Fibroblast of lung (primary cell): ENCODE data around the gene NOS1AP. TPM values are rescaled to one million over a fixed set of nuclear protein-coding genes. Genes with fewer than 3 reads are reported as not detected.

ENCODE experiments used
- DNase-seq, 2 donors: peaks; one replicate each; pipeline versions ENCODE4 v3.0.0 to v3.0.0-alpha.2; 2010; ENCODE audit warnings: low read depth in 2 of 2
- H2AFZ ChIP-seq: 2 replicates; pipeline ENCODE4 v1.5.1; 2012; ENCODE audit warnings: low read length, control low read depth, inconsistent platforms
- H3K27ac ChIP-seq: 2 replicates; pipeline ENCODE4 v1.5.1; 2011; ENCODE audit warnings: low read length, control low read depth; ENCODE audit not compliant: insufficient read depth
- H3K27me3 ChIP-seq: 2 replicates; pipeline ENCODE4 v1.5.1; 2011; ENCODE audit warnings: mild to moderate bottlenecking, low read length; ENCODE audit not compliant: control insufficient read depth, insufficient read depth
- H3K36me3 ChIP-seq: 2 replicates; pipeline ENCODE4 v1.5.1; 2011; ENCODE audit warnings: low read length; ENCODE audit not compliant: control insufficient read depth, insufficient read depth
- H3K4me1 ChIP-seq: 2 replicates; pipeline ENCODE4 v1.5.1; 2011; ENCODE audit warnings: low read length; ENCODE audit not compliant: control insufficient read depth, insufficient read depth; ENCODE audit errors: extremely low read depth
- H3K4me2 ChIP-seq: 2 replicates; pipeline ENCODE4 v1.5.1; 2011; ENCODE audit warnings: low read length, control low read depth; ENCODE audit not compliant: insufficient read depth; ENCODE audit errors: extremely low read depth
- H3K4me3 ChIP-seq, 4 experiments: fragments of 200-600 bp in 1 of 4; sonication (generic) in 1 of 4; replicated peaks in 1 of 4; 2 replicates each; pipeline ENCODE4 v1.5.1; 2011 to 2016; ENCODE audit warnings: low read length in 4 of 4, low read depth in 3 of 4, mild to moderate bottlenecking in 3 of 4, control low read depth in 2 of 4, inconsistent platforms in 1 of 4, mixed read lengths in 1 of 4; ENCODE audit not compliant: insufficient read depth in 1 of 4; ENCODE audit errors: control extremely low read depth in 1 of 4
- H3K79me2 ChIP-seq: 2 replicates; pipeline ENCODE4 v1.5.1; 2012; ENCODE audit warnings: mild to moderate bottlenecking, low read length, inconsistent platforms; ENCODE audit not compliant: control insufficient read depth, insufficient read depth
- H3K9ac ChIP-seq: 2 replicates; pipeline ENCODE4 v1.5.1; 2011; ENCODE audit warnings: mild to moderate bottlenecking, low read length, control low read depth; ENCODE audit not compliant: insufficient read depth
- H3K9me3 ChIP-seq: 2 replicates; pipeline ENCODE4 v1.5.1; 2012; ENCODE audit warnings: low read depth, low read length; ENCODE audit not compliant: control insufficient read depth, insufficient read depth
- H4K20me1 ChIP-seq: 2 replicates; pipeline ENCODE4 v1.5.1; 2011; ENCODE audit warnings: low read length; ENCODE audit not compliant: control insufficient read depth, insufficient read depth; ENCODE audit errors: extremely low read depth
- EZH2 ChIP-seq: IDR thresholded peaks from 2 replicates; pipeline ENCODE4 v1.5.1; 2012; ENCODE audit warnings: low read length, control low read depth, mild to moderate bottlenecking; ENCODE audit errors: missing control alignments
- polyA plus RNA-seq, 2 donors: library from polyadenylated mRNA; depleted of rRNA in 1 of 2; stranded (reverse) in 1 of 2; unstranded in 1 of 2; fragments of >200 nt; gene quantifications; 2 replicates each; pipeline ENCODE4 v1.2.1, GENCODE V29; 2011 to 2012; ENCODE audit warnings: missing spikeins in 1 of 2
- total RNA-seq: library from RNA; depleted of rRNA; stranded (reverse); fragments of >200 nt; gene quantifications from 2 replicates; pipeline ENCODE4 v1.2.1, GENCODE V29; 2014
- TF ChIP-seq, protein P1 (sequence below), 2 donors: IDR thresholded peaks in 1 of 2; conservative IDR thresholded peaks in 1 of 2; 1 replicate in 1 of 2; 2 replicates in 1 of 2; pipeline ENCODE4 v1.5.1; 2011 to 2012; ENCODE audit warnings: low read length in 2 of 2, control low read depth in 1 of 2, inconsistent platforms in 1 of 2, low read depth in 1 of 2, mild to moderate bottlenecking in 1 of 2

NOS1AP gene
- total and polyA plus RNA-seq, 2 donors (not counting 1 experiment from before 2014, with no cell fraction given): 0.14 to 0.17 TPM

- TF ChIP-seq, protein P1, sequence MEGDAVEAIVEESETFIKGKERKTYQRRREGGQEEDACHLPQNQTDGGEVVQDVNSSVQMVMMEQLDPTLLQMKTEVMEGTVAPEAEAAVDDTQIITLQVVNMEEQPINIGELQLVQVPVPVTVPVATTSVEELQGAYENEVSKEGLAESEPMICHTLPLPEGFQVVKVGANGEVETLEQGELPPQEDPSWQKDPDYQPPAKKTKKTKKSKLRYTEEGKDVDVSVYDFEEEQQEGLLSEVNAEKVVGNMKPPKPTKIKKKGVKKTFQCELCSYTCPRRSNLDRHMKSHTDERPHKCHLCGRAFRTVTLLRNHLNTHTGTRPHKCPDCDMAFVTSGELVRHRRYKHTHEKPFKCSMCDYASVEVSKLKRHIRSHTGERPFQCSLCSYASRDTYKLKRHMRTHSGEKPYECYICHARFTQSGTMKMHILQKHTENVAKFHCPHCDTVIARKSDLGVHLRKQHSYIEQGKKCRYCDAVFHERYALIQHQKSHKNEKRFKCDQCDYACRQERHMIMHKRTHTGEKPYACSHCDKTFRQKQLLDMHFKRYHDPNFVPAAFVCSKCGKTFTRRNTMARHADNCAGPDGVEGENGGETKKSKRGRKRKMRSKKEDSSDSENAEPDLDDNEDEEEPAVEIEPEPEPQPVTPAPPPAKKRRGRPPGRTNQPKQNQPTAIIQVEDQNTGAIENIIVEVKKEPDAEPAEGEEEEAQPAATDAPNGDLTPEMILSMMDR (conservative IDR thresholded peaks at IDR 0.05 in 1 of 2, IDR thresholded peaks at IDR 0.05 in 1 of 2; ENCODE audit: low read depth in 1 of 2, low read length in 2 of 2): no peak
- TF ChIP-seq EZH2: no peak
- DNase-seq: no peak
- H3K4me1 ChIP-seq: no peaks in the 10 kb centered on the region
Observed at GRCh38 chr1:162258394-162258793, 188.9 kb downstream of the NOS1AP start.

DNA sequence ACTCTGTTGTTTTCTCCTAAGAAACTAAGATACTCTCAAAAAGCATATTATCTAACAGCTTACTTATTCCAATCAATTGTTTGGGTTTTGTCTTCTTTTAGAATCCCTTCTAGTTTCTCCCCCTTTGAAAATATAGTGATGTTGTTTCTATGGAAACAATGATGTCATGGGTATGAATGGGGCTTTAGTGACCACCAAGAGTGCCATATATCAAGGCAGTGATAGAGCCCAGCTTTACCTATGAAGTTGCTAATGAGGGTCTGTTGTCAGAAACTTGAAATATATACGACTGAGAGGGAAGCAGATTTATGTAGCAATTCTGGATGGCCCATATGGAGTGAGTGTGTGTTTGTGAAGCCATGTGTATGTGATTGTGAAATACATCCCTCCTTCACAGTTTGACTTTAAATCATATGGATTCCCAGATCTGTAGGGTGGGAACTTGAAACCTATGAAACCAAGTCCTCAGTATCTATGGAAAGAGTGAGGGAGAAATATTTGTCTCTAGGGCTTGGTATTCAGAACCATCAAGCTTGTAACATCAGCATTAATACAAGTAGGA lies 190.5 kb downstream of the NOS1AP start:
- TF ChIP-seq, protein P1 (conservative IDR thresholded peaks at IDR 0.05 in 1 of 2, IDR thresholded peaks at IDR 0.05 in 1 of 2; ENCODE audit: low read depth in 1 of 2, low read length in 2 of 2): no peak
- TF ChIP-seq EZH2: no peak
- DNase-seq: no peak

More at GRCh38 chr1:162258394-162258793, 188.9 kb downstream of the NOS1AP start:
- no peaks in the 10 kb centered on the region for H3K79me2 ChIP-seq
- no peak overlapping the region for H3K9ac ChIP-seq
- no peaks in the 10 kb centered on the region for H3K9me3 ChIP-seq
- peaks cover 4% of the 10 kb centered on the region for H3K27me3 ChIP-seq
- H3K27ac ChIP-seq: no peak overlapping the region
- no peak overlapping the region for H3K4me3 ChIP-seq
- H4K20me1 ChIP-seq: no peaks in the 10 kb centered on the region
- H3K4me2 ChIP-seq: no peak overlapping the region
- H2AFZ ChIP-seq: no peak overlapping the region
- H3K36me3 ChIP-seq: no peaks in the 10 kb centered on the region

DNA sequence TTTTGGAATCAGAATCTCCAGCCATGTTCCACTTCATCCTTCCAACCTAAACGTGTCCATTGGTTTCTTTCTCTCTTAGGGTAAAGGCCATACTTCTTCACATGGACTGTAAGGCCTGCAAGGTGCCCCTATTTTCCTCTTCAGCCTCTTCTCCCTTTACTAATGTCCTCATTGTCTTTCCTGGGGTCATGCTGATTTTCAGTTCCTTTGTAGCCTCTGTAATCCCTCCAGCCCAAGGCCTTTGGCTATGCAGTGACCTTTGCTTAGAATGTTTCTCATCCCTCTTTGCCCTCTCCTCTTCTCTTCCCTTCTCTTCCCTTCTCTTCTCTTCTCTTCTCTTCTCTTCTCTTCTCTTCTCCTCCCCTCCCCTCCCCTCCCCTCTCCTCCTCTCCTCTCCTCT lies 194.6 kb downstream of the NOS1AP start:
- H3K4me1 ChIP-seq: no peaks in the 10 kb centered on the region

More for the DNA sequence above, 190.5 kb downstream of the NOS1AP start:
- Histone ChIP-seq H3K4me1 (no peaks in the 10 kb centered on the region), H3K79me2 (no peaks in the 10 kb centered on the region), H3K9ac (no peak overlapping the region), H4K20me1 (no peaks in the 10 kb centered on the region), H3K27ac (no peak overlapping the region), H3K27me3 (no peaks in the 10 kb centered on the region), H3K9me3 (no peaks in the 10 kb centered on the region), H3K36me3 (no peaks in the 10 kb centered on the region), H3K4me3 (no peak overlapping the region), H2AFZ (no peak overlapping the region), H3K4me2 (no peak overlapping the region)

More for the DNA sequence above, 194.6 kb downstream of the NOS1AP start:
- Histone ChIP-seq H3K36me3 (no peaks in the 10 kb centered on the region), H3K9me3 (no peaks in the 10 kb centered on the region), H2AFZ (no peak overlapping the region), H3K79me2 (no peaks in the 10 kb centered on the region), H4K20me1 (no peaks in the 10 kb centered on the region), H3K9ac (no peak overlapping the region), H3K4me3 (no peak overlapping the region), H3K4me2 (no peak overlapping the region), H3K27me3 (no peaks in the 10 kb centered on the region), H3K27ac (no peak overlapping the region)
- DNase-seq: no peak
- TF ChIP-seq, protein P1 (conservative IDR thresholded peaks at IDR 0.05 in 1 of 2, IDR thresholded peaks at IDR 0.05 in 1 of 2; ENCODE audit: low read depth in 1 of 2, low read length in 2 of 2): no peak
